A673 (cell line): ENCODE measurements around the gene JAK3. TPM values are rescaled to one million over a fixed set of nuclear protein-coding genes. Genes with fewer than 3 reads are reported as not detected.
"Not testable (repeated sequence)": the region's sequence is repeated elsewhere in the genome, so short reads cannot be mapped to it uniquely, and the experiment has no call there.

Experiments
- BruUV-seq: library from RNA; stranded (reverse); fragments of 400-500 nt; replicated peaks from 2 replicates; lab custom pipeline; 2021; lab: Mats Ljungman, UMichigan
- CTCF ChIA-PET: fragments of 300-600 bp; sonication (Branson Sonifier 250); formaldehyde crosslinking; loops from one replicate; lab custom pipeline; 2022; ENCODE audit warnings: antibody characterized with exemption; lab: Charles Lee
- POLR2A ChIA-PET: fragments of 300-600 bp; sonication (Branson Sonifier 250); formaldehyde crosslinking; loops from one replicate; lab custom pipeline; 2022; ENCODE audit warnings: antibody characterized with exemption; ENCODE audit not compliant: low non-redundant PET; lab: Charles Lee
- DNase-seq: peaks from one replicate; pipeline ENCODE4 v3.0.0-alpha.2; 2015; ENCODE audit warnings: low spot score
- H3K27ac ChIP-seq: fragments of 200-600 bp; sonication (generic); 2 replicates; pipeline ENCODE4 v1.5.1; 2016; ENCODE audit warnings: mixed run types, low read depth, mild to moderate bottlenecking, mixed read lengths, antibody characterized with exemption, low read length; ENCODE audit not compliant: poor library complexity, severe bottlenecking
- H3K27me3 ChIP-seq: fragments of 200-600 bp; sonication (generic); replicated peaks from 2 replicates; pipeline ENCODE4 v1.6.1; 2017; ENCODE audit warnings: mixed run types, low read depth, mild to moderate bottlenecking, mixed read lengths, antibody characterized with exemption, low read length; ENCODE audit not compliant: insufficient read depth, poor library complexity
- H3K36me3 ChIP-seq: fragments of 200-600 bp; sonication (generic); 2 replicates; pipeline ENCODE4 v1.6.1; 2016; ENCODE audit warnings: mixed run types, mild to moderate bottlenecking, mixed read lengths, antibody characterized with exemption, low read length; ENCODE audit not compliant: insufficient read depth, poor library complexity, severe bottlenecking
- H3K4me1 ChIP-seq: fragments of 200-600 bp; sonication (generic); 2 replicates; pipeline ENCODE4 v1.6.1; 2017; ENCODE audit warnings: mixed run types, mild to moderate bottlenecking, mixed read lengths, antibody characterized with exemption, low read length; ENCODE audit not compliant: insufficient read depth, poor library complexity, severe bottlenecking
- H3K4me3 ChIP-seq: fragments of 200-600 bp; sonication (generic); 2 replicates; pipeline ENCODE4 v1.5.1; 2016; ENCODE audit warnings: low read depth, mixed run types, mild to moderate bottlenecking, mixed read lengths, low read length; ENCODE audit not compliant: poor library complexity, severe bottlenecking
- H3K9me3 ChIP-seq: fragments of 200-600 bp; sonication (generic); 2 replicates; pipeline ENCODE4 v1.6.1; 2016; ENCODE audit warnings: mixed run types, low read depth, mild to moderate bottlenecking, mixed read lengths, antibody characterized with exemption, low read length; ENCODE audit not compliant: poor library complexity, severe bottlenecking
- CTCF ChIP-seq: fragments of 300-800, 200-600 bp; sonication (generic); conservative IDR thresholded peaks from 2 replicates; pipeline ENCODE4 v1.5.1; 2017; ENCODE audit warnings: low read depth, mild to moderate bottlenecking, antibody characterized with exemption, low read length, moderate library complexity, mixed read lengths
- EZH2 ChIP-seq: fragments of 200-600 bp; sonication (generic); IDR thresholded peaks from 2 replicates; pipeline ENCODE4 v1.6.1; 2017; ENCODE audit warnings: borderline replicate concordance, low read depth, mild to moderate bottlenecking, mixed read lengths, antibody characterized with exemption, low read length; ENCODE audit not compliant: poor library complexity, severe bottlenecking
- intact Hi-C: fragments of 100-400 bp; cut with micrococcal nuclease; formaldehyde crosslinking; loops from one replicate; pipeline ENCODE4 v1.10.0; 2022; ENCODE audit not compliant: unreplicated experiment
- total RNA-seq: library from RNA; stranded (reverse); gene quantifications from 2 replicates; pipeline ENCODE4 v1.2.3, GENCODE V29; 2021

Gene JAK3
- total RNA-seq, 1 experiment from 2014 or later, result 2.5 TPM

GRCh38 chr19:17803264-17803896 lies 44.4 kb downstream of the JAK3 start:
- Histone ChIP-seq H3K9me3 (no peaks in the 10 kb centered on the region), H3K4me3 (no peak overlapping the region), H3K27ac (no peak overlapping the region), H3K4me1 (no peaks in the 10 kb centered on the region), H3K27me3 (peaks cover 4% of the 10 kb centered on the region), H3K36me3 (no peaks in the 10 kb centered on the region)
- no TSS peak for BruUV-seq
- intact Hi-C loops, result no loop called here
- TF ChIP-seq CTCF, result no peak
- TF ChIP-seq EZH2, result no peak
- no peak for DNase-seq
- CTCF ChIA-PET, result interaction anchor here (0.7 kb wide), 2 partner anchors 45 to 128 kb away, joined by 3 read pairs; no protein-coding TSS in a partner anchor
- POLR2A ChIA-PET, result interaction anchor here (0.6 kb wide), 1 partner anchor 22 kb away, joined by 6 read pairs; no protein-coding TSS in a partner anchor

GRCh38 chr19:17802137-17802858 lies 45.5 kb downstream of the JAK3 start:
- H3K27me3 ChIP-seq, result peaks cover 4% of the 10 kb centered on the region
- H3K4me1 ChIP-seq, result no peaks in the 10 kb centered on the region
- no peak overlapping the region for H3K4me3 ChIP-seq
- BruUV-seq, result no TSS peak
- H3K36me3 ChIP-seq, result no peaks in the 10 kb centered on the region
- no peak for TF ChIP-seq EZH2
- TF ChIP-seq CTCF, result no peak
- DNase-seq, result no peak
- POLR2A ChIA-PET, result interaction anchor here (0.7 kb wide), 1 partner anchor 279 kb away, joined by 3 read pairs; no protein-coding TSS in a partner anchor
- H3K27ac ChIP-seq, result no peak overlapping the region
- H3K9me3 ChIP-seq, result no peaks in the 10 kb centered on the region
- CTCF ChIA-PET, result no interaction called here
- intact Hi-C loops, result no loop called here

GRCh38 chr19:17798599-17798998 lies 49.2 kb downstream of the JAK3 start:
- POLR2A ChIA-PET, H3K36me3 ChIP-seq, H3K9me3 ChIP-seq, BruUV-seq, H3K4me3 ChIP-seq, H3K27ac ChIP-seq, DNase-seq: not testable (repeated sequence)
- CTCF ChIA-PET, result interaction anchor here (0.6 kb wide), 1 partner anchor 1514 kb away, joined by 3 read pairs; no protein-coding TSS in a partner anchor
- Histone ChIP-seq H3K27me3 (peaks cover 21% of the 10 kb centered on the region), H3K4me1 (peaks cover 10% of the 10 kb centered on the region)
- intact Hi-C loops, result loop anchor here (10.0 kb wide), 1 partner anchor 56 kb away; the partner anchor contains the start of gene RPL18A
